Right lung (tissue), 5 donors: ENCODE data around the gene IL9. TPM values are rescaled to one million over a fixed set of nuclear protein-coding genes. Genes with fewer than 3 reads are reported as not detected.

Experiments used
- polyA plus RNA-seq, 5 donors: library from polyadenylated mRNA; unstranded; fragments of 120-200 nt; gene quantifications; one replicate each; pipeline versions ENCODE4 v1.2.1 to v1.2.3, GENCODE V29; 2013; ENCODE audit warnings: inconsistent platforms in 1 of 5, low replicate concordance in 1 of 5; ENCODE audit not compliant: insufficient read length in 5 of 5, insufficient read depth in 1 of 5

IL9 gene
- polyA plus RNA-seq, 5 donors: not detected

Other genes with a start within 250 kb of the IL9 start
- 1 to 10 TPM in 2 of 5 donors, under 1 TPM in 3; 0.72 to 1.8 (median 0.85) TPM for gene SLC25A48, start 61.2 kb downstream of the IL9 start, polyA plus RNA-seq
- 1 to 10 TPM in 2 of 5 donors, under 1 TPM in 3; 0.58 to 1.7 (median 0.98) TPM for gene LECT2, start 59.1 kb upstream of the IL9 start, polyA plus RNA-seq
- gene TGFBI, start 133.1 kb upstream of the IL9 start, polyA plus RNA-seq: 100 to 1,000 TPM; 126 to 164 (median 135) TPM
- gene SMAD5, start 237.0 kb upstream of the IL9 start, polyA plus RNA-seq: 10 to 100 TPM; 50.9 to 84.8 (median 73.4) TPM